H1 (cell line): ENCODE measurements around the gene IRF8. TPM values are rescaled to one million over a fixed set of nuclear protein-coding genes. Genes with fewer than 3 reads are reported as not detected.

Source experiments
- CTCF ChIA-PET: fragments of 300-600 bp; sonication (Branson Sonifier 250); formaldehyde crosslinking; loops from one replicate; lab custom pipeline; 2021; ENCODE audit not compliant: partially characterized antibody; lab: Charles Lee
- POLR2A ChIA-PET: fragments of 300-600 bp; sonication (Branson Sonifier 250); formaldehyde crosslinking; loops from one replicate; lab custom pipeline; 2021; ENCODE audit warnings: inconsistent platforms; ENCODE audit not compliant: partially characterized antibody; lab: Charles Lee
- DNase-seq, 2 experiments: peaks; one replicate each; pipeline versions ENCODE4 v3.0.0 to v3.0.0-alpha.2; 2010 to 2022; ENCODE audit warnings: low spot score in 2 of 2, low read depth in 1 of 2, mixed read lengths in 1 of 2
- FAIRE-seq: peaks from 2 replicates; lab custom pipeline; 2011; peaks lifted over from hg19 to GRCh38; lab: Jason Lieb, UNC
- H2AFZ ChIP-seq: 2 replicates; pipeline ENCODE4 v1.8.1; 2012; ENCODE audit warnings: low read length, inconsistent platforms
- H2AK5ac ChIP-seq: 2 replicates; pipeline ENCODE4 v1.6.1; 2013; ENCODE audit warnings: low read depth, low read length
- H2BK120ac ChIP-seq: replicated peaks from 2 replicates; pipeline ENCODE3; 2013; ENCODE audit warnings: low read depth, low read length, inconsistent platforms
- H2BK12ac ChIP-seq: 2 replicates; pipeline ENCODE4 v1.6.1; 2013; ENCODE audit warnings: low read depth, low read length
- H2BK15ac ChIP-seq: 2 replicates; pipeline ENCODE4 v1.6.1; 2013; ENCODE audit warnings: low read length
- H2BK20ac ChIP-seq: 2 replicates; pipeline ENCODE4 v1.6.1; 2013; ENCODE audit warnings: low read length
- H2BK5ac ChIP-seq: 2 replicates; pipeline ENCODE4 v1.6.1; 2013; ENCODE audit warnings: low read depth, low read length
- H3K14ac ChIP-seq: 2 replicates; pipeline ENCODE4 v1.6.1; 2013; ENCODE audit warnings: inconsistent platforms; ENCODE audit not compliant: insufficient read length
- H3K18ac ChIP-seq: 2 replicates; pipeline ENCODE4 v1.6.1; 2013; ENCODE audit warnings: low read length; ENCODE audit errors: extremely low read depth
- H3K23ac ChIP-seq: 2 replicates; pipeline ENCODE4 v1.6.1; 2013; ENCODE audit warnings: inconsistent platforms; ENCODE audit not compliant: insufficient read length
- H3K23me2 ChIP-seq: 2 replicates; pipeline ENCODE4 v1.6.1; 2013; ENCODE audit warnings: low read depth, low read length
- H3K27ac ChIP-seq: 2 replicates; pipeline ENCODE4 v1.6.1; 2011; ENCODE audit warnings: low read depth, low read length, inconsistent platforms
- H3K27me3 ChIP-seq, 4 experiments: replicated peaks in 1 of 4; 1 replicate in 1 of 4; 2 replicates in 3 of 4; pipeline versions ENCODE4 v1.6.1 to v1.8.1; 2011 to 2013; ENCODE audit warnings: low read length in 3 of 4, mild to moderate bottlenecking in 3 of 4, inconsistent platforms in 2 of 4, mixed read lengths in 2 of 4, moderate library complexity in 1 of 4; ENCODE audit not compliant: control insufficient read depth in 3 of 4, insufficient read depth in 3 of 4; ENCODE audit errors: extremely low read depth in 1 of 4
- H3K36me3 ChIP-seq, 4 experiments: 2 replicates each; pipeline versions ENCODE4 v1.6.1 to v1.8.1; 2011 to 2013; ENCODE audit warnings: mild to moderate bottlenecking in 4 of 4, low read length in 3 of 4, moderate library complexity in 2 of 4, control low read depth in 1 of 4, inconsistent platforms in 1 of 4; ENCODE audit not compliant: insufficient read depth in 4 of 4, control insufficient read depth in 2 of 4
- H3K4ac ChIP-seq: replicated peaks from 2 replicates; pipeline ENCODE3; 2013; ENCODE audit warnings: low read length, low read depth, mixed read lengths, inconsistent platforms; ENCODE audit not compliant: insufficient read length
- H3K4me1 ChIP-seq, 4 experiments: replicated peaks in 1 of 4; 1 replicate in 1 of 4; 2 replicates in 3 of 4; pipeline versions ENCODE4 v1.6.1 to v1.8.1; 2011 to 2013; ENCODE audit warnings: low read length in 3 of 4, inconsistent platforms in 2 of 4, mixed read lengths in 1 of 4; ENCODE audit not compliant: insufficient read depth in 4 of 4, control insufficient read depth in 3 of 4
- H3K4me2 ChIP-seq, 2 experiments: 2 replicates each; pipeline versions ENCODE4 v1.6.1 to v1.8.1; 2011 to 2013; ENCODE audit warnings: low read depth in 2 of 2, low read length in 2 of 2, control low read depth in 1 of 2, inconsistent platforms in 1 of 2, mild to moderate bottlenecking in 1 of 2; ENCODE audit not compliant: insufficient read depth in 1 of 2
- H3K4me3 ChIP-seq, 4 experiments: fragments of 200-600, 300-600 bp in 1 of 4; sonication (generic), shearing (Covaris generic), sonication (Bioruptor Twin) in 1 of 4; 2 replicates each; pipeline versions ENCODE4 v1.5.1 to v1.8.1; 2011 to 2016; ENCODE audit warnings: low read length in 4 of 4, low read depth in 3 of 4, control low read depth in 2 of 4, inconsistent platforms in 2 of 4, mild to moderate bottlenecking in 2 of 4, mixed read lengths in 1 of 4, moderate library complexity in 1 of 4; ENCODE audit not compliant: insufficient read depth in 2 of 4; ENCODE audit errors: extremely low read depth in 1 of 4
- H3K56ac ChIP-seq: replicated peaks from 2 replicates; pipeline ENCODE3; 2013; ENCODE audit warnings: low read depth, mild to moderate bottlenecking, mixed read lengths, low read length, inconsistent platforms; ENCODE audit not compliant: insufficient read length
- H3K79me1 ChIP-seq: 2 replicates; pipeline ENCODE4 v1.6.1; 2013; ENCODE audit warnings: low read depth, low read length, control low read depth
- H3K79me2 ChIP-seq, 2 experiments: 2 replicates each; pipeline versions ENCODE4 v1.6.1 to v1.8.1; 2012 to 2013; ENCODE audit warnings: low read length in 2 of 2, mild to moderate bottlenecking in 2 of 2, inconsistent platforms in 1 of 2; ENCODE audit not compliant: insufficient read depth in 2 of 2, control insufficient read depth in 1 of 2
- H3K9ac ChIP-seq, 4 experiments: replicated peaks in 1 of 4; 1 replicate in 1 of 4; 2 replicates in 3 of 4; pipeline versions ENCODE4 v1.6.1 to v1.8.1; 2011 to 2013; ENCODE audit warnings: low read depth in 3 of 4, low read length in 3 of 4, control low read depth in 2 of 4, mild to moderate bottlenecking in 2 of 4, moderate library complexity in 2 of 4, inconsistent platforms in 1 of 4; ENCODE audit errors: extremely low read depth in 1 of 4
- H3K9me3 ChIP-seq, 2 experiments: 2 replicates each; pipeline versions ENCODE4 v1.6.1 to v1.8.1; 2012 to 2013; ENCODE audit warnings: mild to moderate bottlenecking in 2 of 2, moderate library complexity in 2 of 2, control low read depth in 1 of 2, inconsistent platforms in 1 of 2, low read depth in 1 of 2, low read length in 1 of 2, mixed read lengths in 1 of 2; ENCODE audit not compliant: insufficient read depth in 2 of 2
- H4K20me1 ChIP-seq, 2 experiments: replicated peaks in 1 of 2; 2 replicates each; pipeline versions ENCODE3 to v1.8.1; 2011 to 2013; ENCODE audit warnings: inconsistent platforms in 2 of 2, low read length in 2 of 2, mild to moderate bottlenecking in 1 of 2; ENCODE audit not compliant: insufficient read depth in 2 of 2, control insufficient read depth in 1 of 2
- H4K5ac ChIP-seq: 2 replicates; pipeline ENCODE4 v1.6.1; 2013; ENCODE audit warnings: low read length, low read depth, mixed read lengths, inconsistent platforms; ENCODE audit not compliant: insufficient read length
- H4K8ac ChIP-seq: 2 replicates; pipeline ENCODE4 v1.8.0; 2013; ENCODE audit warnings: mild to moderate bottlenecking, moderate library complexity, low read length, inconsistent platforms; ENCODE audit not compliant: insufficient read depth; ENCODE audit errors: extremely low read depth
- H4K91ac ChIP-seq: replicated peaks from 2 replicates; pipeline ENCODE3; 2013; ENCODE audit warnings: low read length, mixed read lengths, inconsistent platforms; ENCODE audit not compliant: insufficient read length
- BCL11A ChIP-seq, 2 experiments: IDR thresholded peaks; one replicate each; pipeline ENCODE4 v1.6.1; 2011; ENCODE audit warnings: low read depth in 2 of 2, low read length in 2 of 2, mild to moderate bottlenecking in 2 of 2
- CTBP2 ChIP-seq: IDR thresholded peaks from 2 replicates; pipeline ENCODE4 v1.7.0; 2011; ENCODE audit warnings: borderline replicate concordance, mild to moderate bottlenecking, moderate library complexity, mixed read lengths, low read length; ENCODE audit not compliant: insufficient read depth, insufficient read length
- GTF2F1 ChIP-seq: IDR thresholded peaks from 2 replicates; pipeline ENCODE4 v1.6.1; 2012; ENCODE audit warnings: low read depth, low read length, improper control_type of control experiment, borderline replicate concordance
- JUN ChIP-seq: IDR thresholded peaks from 2 replicates; pipeline ENCODE4 v1.6.1; 2011; ENCODE audit warnings: low read depth, mild to moderate bottlenecking, improper control_type of control experiment, low read length
- KDM5A ChIP-seq: fragments of 200-600 bp; IDR thresholded peaks from 2 replicates; pipeline ENCODE4 v1.7.1; 2012; ENCODE audit warnings: mild to moderate bottlenecking, low read length, inconsistent platforms, mixed read lengths
- MAX ChIP-seq: IDR thresholded peaks from 2 replicates; pipeline ENCODE4 v1.6.1; 2012; ENCODE audit warnings: inconsistent platforms
- POU5F1 ChIP-seq: IDR thresholded peaks from 2 replicates; pipeline ENCODE4 v1.6.1; 2011; ENCODE audit warnings: low read depth, mild to moderate bottlenecking, low read length, moderate library complexity
- RXRA ChIP-seq: IDR thresholded peaks from 2 replicates; pipeline ENCODE4 v1.6.1; 2011; ENCODE audit warnings: low read depth, mild to moderate bottlenecking, low read length, moderate library complexity; ENCODE audit not compliant: insufficient read depth
- SIX5 ChIP-seq: IDR thresholded peaks from 2 replicates; pipeline ENCODE4 v1.6.1; 2011; ENCODE audit warnings: mild to moderate bottlenecking, low read depth, low read length
- SUZ12 ChIP-seq: fragments of 200-600 bp; sonication (generic); IDR thresholded peaks from 2 replicates; pipeline ENCODE4 v1.6.1; 2012; ENCODE audit warnings: mild to moderate bottlenecking, inconsistent platforms, low read length, moderate library complexity, mixed read lengths
- YY1 ChIP-seq: IDR thresholded peaks from 2 replicates; pipeline ENCODE4 v1.6.1; 2011; ENCODE audit warnings: low read depth, mild to moderate bottlenecking, low read length
- WGBS, 2 experiments: shearing (Covaris generic) in 1 of 2; methylation state at CpG; one replicate each; pipeline versions ENCODE4 v1.1.6 to v1.1.7; 2013 to 2015; ENCODE audit warnings: low lambda C conversion rate in 2 of 2, mixed read lengths in 2 of 2, inconsistent platforms in 1 of 2, low coverage in 1 of 2, missing lambda C conversion rate in 1 of 2; ENCODE audit not compliant: insufficient replicate concordance in 2 of 2, insufficient coverage in 1 of 2, insufficient read length in 1 of 2; ENCODE audit errors: extremely low coverage in 1 of 2, missing lambda C conversion rate in 1 of 2; 5-methylcytosine and 5-hydroxymethylcytosine counted together
- polyA plus RNA-seq, 7 experiments: library from polyadenylated mRNA; depleted of rRNA in 3 of 7; stranded (reverse) in 5 of 7; unstranded in 2 of 7; fragments of >200 nt in 5 of 7; fragments of 200-250 nt in 2 of 7; gene quantifications; 1 replicate in 5 of 7; 2 replicates in 1 of 7; 4 replicates in 1 of 7; pipeline versions ENCODE4 v1.2.1 to v1.2.3, GENCODE V29; 2011 to 2013; ENCODE audit warnings: missing spikeins in 2 of 7, mixed read lengths in 2 of 7
- total RNA-seq: library from RNA; stranded (reverse); fragmentation: NEBNext Ultra II Directional; extraction: Animal tissue kit (Norgen Biotek cat#: 25700); gene quantifications from 2 replicates; pipeline ENCODE4 v1.2.1, GENCODE V29; 2021
- TF ChIP-seq, protein P1 (sequence below): IDR thresholded peaks from 2 replicates; pipeline ENCODE4 v1.6.1; 2012; ENCODE audit warnings: inconsistent platforms

Gene IRF8
- total and polyA plus RNA-seq, 2 of the 8 experiments (the other 6 are each of a cell fraction or from before 2014, with no cell fraction given) = 0.35 to 2.0 TPM

GRCh38 chr16:85931596-85932402 is 32.8 kb downstream of the IRF8 start:
- ChIA-PET CTCF (interaction anchor here (1.3 to 6.4 kb wide), 4 partner anchors 16 to 83 kb away, joined by 3 to 52 read pairs (median 12); no protein-coding TSS in a partner anchor), POLR2A (interaction anchor here (1.4 kb wide), 1 partner anchor 12 kb away, joined by 3 read pairs; no protein-coding TSS in a partner anchor)
- WGBS, 2 experiments = 91% methylated on average over 22 of the region's 23 CpGs; no CpG with 5 or more reads in 1 of the 2 experiments
- Histone ChIP-seq H3K23me2 (no peaks in the 10 kb centered on the region), H3K14ac (no peak overlapping the region), H3K4me1 (no peaks in the 10 kb centered on the region), H4K8ac (no peak overlapping the region), H2BK5ac (no peak overlapping the region), H4K20me1 (no peaks in the 10 kb centered on the region), H3K9ac (no peak overlapping the region), H3K4me2 (no peak overlapping the region), H3K56ac (no peak overlapping the region), H3K27me3 (peaks cover 0 to 2% (median 0%) of the 10 kb centered on the region in 4 experiments; a peak in 1 of 7 replicates), H3K79me1 (no peaks in the 10 kb centered on the region), H2BK20ac (no peak overlapping the region), H2AFZ (no peak overlapping the region), H2BK15ac (no peak overlapping the region), H2BK12ac (no peak overlapping the region), H3K79me2 (no peaks in the 10 kb centered on the region), H3K23ac (no peak overlapping the region), H3K4me3 (no peak overlapping the region), H3K36me3 (no peaks in the 10 kb centered on the region), H3K18ac (no peak overlapping the region), H3K9me3 (no peaks in the 10 kb centered on the region), H3K4ac (no peak overlapping the region), H4K5ac (no peak overlapping the region), H2BK120ac (no peak overlapping the region), H2AK5ac (no peak overlapping the region), H4K91ac (no peak overlapping the region), H3K27ac (no peak overlapping the region)
- no peak for FAIRE-seq
- no peak for DNase-seq
- no peak for TF ChIP-seq SIX5
- TF ChIP-seq SUZ12 = no peak
- TF ChIP-seq, protein P1, sequence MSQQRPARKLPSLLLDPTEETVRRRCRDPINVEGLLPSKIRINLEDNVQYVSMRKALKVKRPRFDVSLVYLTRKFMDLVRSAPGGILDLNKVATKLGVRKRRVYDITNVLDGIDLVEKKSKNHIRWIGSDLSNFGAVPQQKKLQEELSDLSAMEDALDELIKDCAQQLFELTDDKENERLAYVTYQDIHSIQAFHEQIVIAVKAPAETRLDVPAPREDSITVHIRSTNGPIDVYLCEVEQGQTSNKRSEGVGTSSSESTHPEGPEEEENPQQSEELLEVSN = no peak
- TF ChIP-seq JUN = no peak
- no peak for TF ChIP-seq MAX
- no peak for TF ChIP-seq KDM5A
- TF ChIP-seq YY1 = no peak
- TF ChIP-seq CTBP2 = no peak
- no peak for TF ChIP-seq BCL11A (IDR thresholded peaks at IDR 0.05; ENCODE audit: low read depth in 2 of 2, low read length in 2 of 2)
- no peak for TF ChIP-seq RXRA
- TF ChIP-seq POU5F1 = no peak
- TF ChIP-seq GTF2F1 = no peak
